Nephron (organoid): ENCODE results near the gene OR2S2.
"Not testable (repeated sequence)": the region's sequence is repeated elsewhere in the genome, so short reads cannot be mapped to it uniquely, and the experiment has no call there.

ENCODE experiments used
- H3K27ac Mint-ChIP-seq, 3 experiments: 2 replicates each; pipeline ENCODE4 v1.8.0; 2020; ENCODE audit warnings: mixed read lengths in 3 of 3, mild to moderate bottlenecking in 2 of 3, moderate library complexity in 1 of 3
- H3K27me3 Mint-ChIP-seq: 2 replicates; pipeline ENCODE4 v1.8.0; 2021; ENCODE audit warnings: low read depth, mild to moderate bottlenecking, moderate library complexity, mixed read lengths
- H3K36me3 Mint-ChIP-seq: 2 replicates; pipeline ENCODE4 v1.8.0; 2020; ENCODE audit warnings: low read depth, mixed read lengths
- H3K4me1 Mint-ChIP-seq: 2 replicates; pipeline ENCODE4 v1.8.0; 2020; ENCODE audit warnings: mixed read lengths
- H3K4me3 Mint-ChIP-seq, 3 experiments: 2 replicates each; pipeline ENCODE4 v1.8.0; 2020; ENCODE audit warnings: mild to moderate bottlenecking in 3 of 3, mixed read lengths in 3 of 3, moderate library complexity in 2 of 3
- H3K9me3 Mint-ChIP-seq: 2 replicates; pipeline ENCODE4 v1.8.0; 2020; ENCODE audit warnings: mixed read lengths
- TF ChIP-seq, protein P1 (sequence below), 3 experiments: fragments of 200-600 bp; sonication (generic); IDR thresholded peaks; one replicate each; pipeline ENCODE4 v1.5.0; 2021; ENCODE audit warnings: antibody characterized with exemption in 3 of 3; ENCODE audit not compliant: unreplicated experiment in 3 of 3

The OR2S2 gene

DNA sequence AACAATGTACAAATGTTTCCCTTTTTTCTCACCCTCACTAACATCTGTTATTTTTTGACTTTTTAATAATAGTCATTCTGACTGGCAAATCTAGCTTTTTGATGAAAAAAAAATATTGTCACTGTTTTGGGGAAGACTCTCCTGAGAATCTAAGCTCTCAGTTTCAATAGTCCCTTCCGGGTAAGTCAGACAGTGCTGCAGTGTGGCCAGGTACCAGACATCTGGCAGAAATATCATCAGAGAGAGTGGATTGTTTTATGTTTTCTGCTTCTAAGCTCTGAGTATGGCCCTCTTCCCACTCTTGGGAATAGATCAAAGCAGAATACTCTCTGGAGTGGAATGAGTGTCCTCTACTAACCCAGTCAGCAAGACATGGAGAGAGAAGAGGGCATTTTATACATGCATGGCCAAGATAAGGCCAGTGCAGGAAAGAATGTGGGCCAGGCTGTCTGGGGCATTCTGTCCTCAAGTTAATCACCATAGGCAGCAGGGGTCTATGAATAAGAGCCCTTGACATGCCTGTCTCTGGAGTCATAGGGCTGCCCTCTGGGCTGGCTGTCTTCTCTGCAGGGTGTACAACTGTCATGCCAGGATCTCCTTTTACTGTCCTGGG, 38.5 kb upstream of the OR2S2 start:
- peaks cover 3% of the 10 kb centered on the region for H3K9me3 Mint-ChIP-seq
- TF ChIP-seq, protein P1, sequence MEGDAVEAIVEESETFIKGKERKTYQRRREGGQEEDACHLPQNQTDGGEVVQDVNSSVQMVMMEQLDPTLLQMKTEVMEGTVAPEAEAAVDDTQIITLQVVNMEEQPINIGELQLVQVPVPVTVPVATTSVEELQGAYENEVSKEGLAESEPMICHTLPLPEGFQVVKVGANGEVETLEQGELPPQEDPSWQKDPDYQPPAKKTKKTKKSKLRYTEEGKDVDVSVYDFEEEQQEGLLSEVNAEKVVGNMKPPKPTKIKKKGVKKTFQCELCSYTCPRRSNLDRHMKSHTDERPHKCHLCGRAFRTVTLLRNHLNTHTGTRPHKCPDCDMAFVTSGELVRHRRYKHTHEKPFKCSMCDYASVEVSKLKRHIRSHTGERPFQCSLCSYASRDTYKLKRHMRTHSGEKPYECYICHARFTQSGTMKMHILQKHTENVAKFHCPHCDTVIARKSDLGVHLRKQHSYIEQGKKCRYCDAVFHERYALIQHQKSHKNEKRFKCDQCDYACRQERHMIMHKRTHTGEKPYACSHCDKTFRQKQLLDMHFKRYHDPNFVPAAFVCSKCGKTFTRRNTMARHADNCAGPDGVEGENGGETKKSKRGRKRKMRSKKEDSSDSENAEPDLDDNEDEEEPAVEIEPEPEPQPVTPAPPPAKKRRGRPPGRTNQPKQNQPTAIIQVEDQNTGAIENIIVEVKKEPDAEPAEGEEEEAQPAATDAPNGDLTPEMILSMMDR (IDR thresholded peaks at IDR 0.05; ENCODE audit: unreplicated experiment in 3 of 3) = no peak
- no peaks in the 10 kb centered on the region for H3K36me3 Mint-ChIP-seq
- H3K27ac Mint-ChIP-seq = no peak overlapping the region
- H3K4me1 Mint-ChIP-seq = peaks cover 22% of the 10 kb centered on the region
- no peak overlapping the region for H3K4me3 Mint-ChIP-seq
- peaks cover 4% of the 10 kb centered on the region for H3K27me3 Mint-ChIP-seq

DNA sequence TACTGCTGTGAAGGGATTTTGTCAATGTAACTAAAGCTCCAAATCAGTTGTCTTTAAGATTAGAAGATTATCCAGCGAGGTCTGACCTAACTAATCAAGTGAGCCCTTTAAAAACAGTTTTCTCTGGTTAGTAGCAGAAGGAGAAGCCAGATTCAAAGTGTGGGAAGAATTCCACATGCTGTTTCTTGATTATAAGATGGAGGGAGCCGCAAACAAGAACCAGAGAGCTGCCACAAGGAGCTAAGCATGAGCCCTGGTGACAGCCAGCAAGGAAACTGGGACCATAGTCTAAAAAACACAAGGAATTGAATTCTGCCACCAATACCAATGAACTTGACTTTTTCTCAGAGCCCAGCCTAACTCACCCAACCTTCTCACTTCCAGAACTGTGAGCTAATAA, 37.0 kb upstream of the OR2S2 start:
- no peak overlapping the region for H3K27ac Mint-ChIP-seq
- peaks cover 3% of the 10 kb centered on the region for H3K9me3 Mint-ChIP-seq
- H3K4me3 Mint-ChIP-seq = no peak overlapping the region
- H3K27me3 Mint-ChIP-seq = no peaks in the 10 kb centered on the region
- TF ChIP-seq, protein P1 (IDR thresholded peaks at IDR 0.05; ENCODE audit: unreplicated experiment in 3 of 3) = no peak
- no peaks in the 10 kb centered on the region for H3K36me3 Mint-ChIP-seq
- peaks cover 35% of the 10 kb centered on the region for H3K4me1 Mint-ChIP-seq

DNA sequence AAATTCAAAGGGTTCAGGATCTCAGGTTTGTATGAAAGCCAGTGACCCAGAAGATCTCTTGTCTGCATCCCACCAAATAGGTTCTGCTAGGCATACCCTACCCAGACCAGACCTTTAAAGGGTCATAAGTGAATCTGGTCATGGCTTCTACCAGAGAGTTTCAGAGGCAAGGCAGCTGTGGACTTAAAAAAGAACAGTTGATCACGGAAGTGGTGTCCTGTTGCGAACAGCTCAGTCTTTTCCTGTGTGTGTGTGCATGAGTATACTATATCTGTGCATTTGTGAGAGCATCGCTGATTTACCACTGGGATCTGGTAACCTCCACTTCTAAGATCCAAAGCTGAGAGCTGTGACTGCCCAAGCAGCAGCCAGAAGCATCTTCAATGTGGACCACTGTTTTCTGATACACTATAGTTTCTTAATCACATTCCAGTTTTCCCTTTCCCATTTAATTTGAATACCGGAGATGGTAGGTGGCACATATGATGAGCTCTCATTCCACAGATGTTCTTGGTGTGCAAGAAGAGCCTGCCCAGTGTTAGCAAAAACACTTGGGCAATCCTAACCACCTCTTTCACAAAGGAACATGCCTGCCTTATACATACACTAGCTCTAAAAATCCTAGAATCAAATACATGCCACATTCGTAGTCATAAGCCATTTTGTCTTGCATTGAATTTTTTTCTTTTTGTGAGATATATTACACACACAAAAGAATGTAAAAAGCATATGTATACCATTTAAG, 36.2 kb upstream of the OR2S2 start:
- Mint-ChIP-seq H3K36me3 (no peaks in the 10 kb centered on the region), H3K9me3 (peaks cover 3% of the 10 kb centered on the region), H3K4me3 (no peak overlapping the region), H3K4me1 (peaks cover 35% of the 10 kb centered on the region), H3K27ac (peak overlapping the region in 1 of 3 experiments; percentile 8), H3K27me3 (no peaks in the 10 kb centered on the region)
- TF ChIP-seq, protein P1 (IDR thresholded peaks at IDR 0.05; ENCODE audit: unreplicated experiment in 3 of 3) = no peak

DNA sequence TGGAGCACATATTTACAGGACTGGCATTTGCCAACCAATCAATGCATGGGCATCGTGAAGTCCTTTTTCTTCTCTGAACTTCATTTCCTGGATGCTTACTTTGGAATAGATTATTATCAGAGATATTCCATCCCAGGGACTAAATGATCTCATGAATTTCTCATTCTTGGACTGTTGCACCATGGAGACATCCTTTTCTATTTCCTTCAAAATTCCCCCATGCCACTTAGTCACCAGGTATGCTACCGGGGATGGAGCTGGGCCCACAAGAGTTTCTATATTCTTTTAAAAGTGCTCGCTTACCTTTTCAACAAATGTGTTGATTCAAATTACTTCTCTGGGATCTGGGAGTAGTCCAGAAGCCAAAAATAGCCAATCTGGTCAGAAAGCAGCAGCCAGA, 35.2 kb upstream of the OR2S2 start:
- H3K27me3 Mint-ChIP-seq, H3K27ac Mint-ChIP-seq, H3K4me3 Mint-ChIP-seq, H3K9me3 Mint-ChIP-seq, H3K36me3 Mint-ChIP-seq: not testable (repeated sequence)
- H3K4me1 Mint-ChIP-seq = peaks cover 35% of the 10 kb centered on the region

DNA sequence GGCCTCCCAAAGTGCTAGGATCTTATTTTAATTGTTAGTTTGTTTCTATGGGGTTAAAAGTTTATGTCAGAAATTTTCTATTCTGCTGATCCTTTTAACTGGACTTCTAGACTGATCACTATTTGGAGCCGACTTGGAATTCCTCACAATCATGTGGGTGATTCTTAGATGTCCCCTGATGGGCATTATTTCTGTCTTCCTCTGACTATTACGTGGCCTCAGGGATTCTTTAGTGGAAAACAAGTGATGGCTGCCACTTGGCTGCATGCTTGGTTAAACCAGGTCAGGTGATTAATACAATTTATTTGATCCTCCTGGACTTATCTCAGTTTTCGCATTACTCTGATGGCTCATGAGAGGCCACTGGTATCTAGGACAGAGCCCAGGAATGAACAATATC, 32.2 kb upstream of the OR2S2 start:
- TF ChIP-seq, protein P1 (IDR thresholded peaks at IDR 0.05; ENCODE audit: unreplicated experiment in 3 of 3) = no peak
- no peaks in the 10 kb centered on the region for H3K36me3 Mint-ChIP-seq
- H3K9me3 Mint-ChIP-seq = no peaks in the 10 kb centered on the region
- H3K27ac Mint-ChIP-seq = no peak overlapping the region
- peaks cover 35% of the 10 kb centered on the region for H3K4me1 Mint-ChIP-seq
- no peak overlapping the region for H3K4me3 Mint-ChIP-seq
- H3K27me3 Mint-ChIP-seq = no peaks in the 10 kb centered on the region

DNA sequence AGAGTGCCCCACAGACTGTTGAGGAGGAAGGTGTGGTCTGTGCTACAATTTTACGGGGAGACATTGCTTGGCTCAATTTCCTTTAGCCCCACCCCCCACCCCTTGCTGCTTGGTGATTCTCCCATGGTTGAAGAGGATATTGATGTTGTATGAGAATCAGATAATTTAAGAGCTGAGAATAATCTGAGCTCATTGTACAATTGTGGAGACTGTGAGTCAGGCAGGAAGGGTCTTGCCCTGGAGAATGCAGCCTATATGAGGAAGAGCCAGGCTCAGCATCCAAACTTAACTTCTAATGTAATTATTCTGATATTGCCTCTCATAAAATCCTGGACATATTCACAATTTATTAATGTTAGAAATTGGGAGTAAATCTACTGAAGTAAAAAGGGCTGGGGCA, 26.1 kb upstream of the OR2S2 start:
- Mint-ChIP-seq H3K36me3 (no peaks in the 10 kb centered on the region), H3K9me3 (peaks cover 2% of the 10 kb centered on the region), H3K4me1 (peaks cover 21% of the 10 kb centered on the region), H3K4me3 (no peak overlapping the region), H3K27ac (no peak overlapping the region), H3K27me3 (peaks cover 8% of the 10 kb centered on the region)
- TF ChIP-seq, protein P1 (IDR thresholded peaks at IDR 0.05; ENCODE audit: unreplicated experiment in 3 of 3) = no peak
